GM18951 (cell line): ENCODE measurements around the gene SLAIN2.

Experiments
- POLR2A ChIP-seq: IDR thresholded peaks from 4 replicates; pipeline ENCODE4 v1.6.1; 2011; ENCODE audit warnings: mild to moderate bottlenecking; ENCODE audit not compliant: insufficient read length, insufficient read depth; ENCODE audit errors: extremely low read depth
- in situ Hi-C: fragments of 300-500 bp; cut with MboI; formaldehyde crosslinking; loops from one replicate; pipeline ENCODE4 v1.12.0; 2022; ENCODE audit warnings: low sequenced_read_pairs, mixed read lengths, inconsistent platforms; ENCODE audit not compliant: unreplicated experiment

Gene SLAIN2

DNA sequence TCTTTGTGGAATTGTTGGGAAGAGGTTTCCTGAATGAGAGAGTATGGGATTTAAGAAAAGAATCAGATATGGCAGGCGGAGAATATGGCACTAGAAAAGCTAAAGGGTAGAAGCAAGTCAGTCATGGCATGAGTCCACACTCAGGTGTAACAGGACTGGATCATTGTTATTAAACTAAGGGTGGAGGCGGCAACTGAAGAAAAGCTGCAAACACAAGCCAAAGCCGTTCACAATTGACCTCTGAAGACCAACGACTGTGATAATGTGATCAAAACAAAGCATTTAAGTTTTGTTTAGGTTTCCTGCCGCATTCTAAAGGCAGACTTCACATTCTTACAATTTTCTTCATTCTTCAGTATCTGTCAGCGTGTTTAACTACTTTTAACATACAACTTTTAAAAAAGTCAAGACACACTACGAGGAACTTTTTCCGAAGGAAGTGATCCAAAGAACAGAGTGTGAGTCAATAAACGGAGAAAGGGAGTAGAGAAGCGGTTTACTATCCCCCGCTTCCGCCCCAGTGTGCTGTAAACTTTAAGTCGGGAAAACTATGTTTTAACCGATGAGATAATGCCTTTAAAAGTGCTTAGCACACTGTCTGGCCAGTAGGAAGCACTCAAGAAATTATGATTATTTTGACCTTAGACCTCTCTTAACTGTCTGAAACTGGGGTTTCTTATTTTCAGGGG lies 909 bp upstream of the SLAIN2 start:
- in situ Hi-C loops: no loop called here
- no peak for TF ChIP-seq POLR2A

DNA sequence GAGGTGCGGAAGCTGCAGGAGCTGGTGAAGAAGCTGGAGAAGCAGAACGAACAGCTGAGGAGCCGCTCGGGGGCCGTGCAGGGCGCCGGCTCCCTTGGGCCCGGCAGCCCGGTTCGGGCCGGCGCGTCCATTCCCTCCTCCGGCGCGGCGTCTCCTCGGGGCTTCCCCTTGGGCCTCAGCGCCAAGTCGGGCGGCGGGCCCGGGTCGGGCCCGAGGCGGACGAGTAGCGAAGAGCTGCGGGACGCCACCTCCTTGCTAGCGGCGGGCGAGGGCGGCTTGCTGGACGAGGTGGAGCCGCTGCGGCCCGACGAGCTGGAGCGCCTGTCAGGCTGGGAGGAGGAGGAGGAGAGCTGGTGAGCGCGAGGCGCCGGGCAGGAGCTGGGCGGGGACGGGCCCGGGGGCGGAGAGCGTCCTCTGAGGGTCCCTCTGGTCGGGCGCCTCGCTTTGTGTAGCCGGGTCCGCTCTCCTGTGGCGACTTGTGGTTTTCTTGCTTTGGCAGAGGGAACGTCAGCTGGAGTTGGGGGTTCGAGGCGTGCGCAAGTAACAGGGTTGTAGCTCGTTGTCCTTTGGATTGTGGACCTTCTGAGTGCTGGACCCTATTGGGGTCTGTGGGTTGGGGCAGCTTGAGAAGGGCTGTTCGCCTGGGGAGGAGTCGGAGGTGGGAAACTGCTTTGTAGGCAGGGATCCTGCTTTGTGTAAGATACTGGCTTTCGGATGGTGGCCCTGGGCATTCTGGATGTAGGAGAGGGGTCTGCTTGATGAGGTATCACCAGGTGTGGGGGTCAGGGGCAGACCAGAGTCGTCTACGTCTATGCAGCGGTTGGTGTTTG lies 662 bp downstream of the SLAIN2 start:
- in situ Hi-C loops: no loop called here
- TF ChIP-seq POLR2A: no peak

DNA sequence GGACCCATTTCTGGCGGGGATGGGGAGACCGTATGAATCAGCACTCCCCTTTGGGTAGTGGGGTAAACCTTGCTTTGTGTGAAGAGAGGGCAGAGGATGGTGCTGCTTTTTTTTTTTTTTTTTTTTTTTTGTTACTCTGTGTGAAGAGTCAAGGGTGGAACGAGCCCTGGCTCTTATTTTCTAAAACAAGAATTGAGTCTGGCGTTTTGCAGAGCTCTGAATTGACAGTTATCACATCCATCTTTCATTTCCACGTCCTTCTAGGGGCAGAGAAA lies 1.2 kb downstream of the SLAIN2 start:
- in situ Hi-C loops: no loop called here
- no peak for TF ChIP-seq POLR2A

DNA sequence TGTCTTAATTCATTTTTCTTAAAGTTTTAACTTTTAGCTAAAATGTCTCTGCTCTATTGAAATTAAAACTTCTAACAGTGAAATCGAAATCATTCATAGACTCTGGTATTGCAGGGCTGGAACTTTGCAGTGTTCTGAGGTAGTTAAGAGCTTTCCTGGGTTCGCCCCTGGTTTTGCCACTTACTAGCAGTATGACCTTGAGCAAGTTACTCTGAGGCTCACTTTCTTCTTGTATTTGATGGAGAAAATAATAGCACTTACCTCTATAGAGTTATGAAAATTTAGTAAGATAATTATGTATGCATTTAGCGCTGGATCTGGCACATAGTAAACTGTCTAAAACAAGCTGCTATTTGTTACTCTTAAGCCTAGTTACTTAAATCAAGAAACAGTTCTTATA lies 1.7 kb downstream of the SLAIN2 start:
- TF ChIP-seq POLR2A: no peak
- in situ Hi-C loops: no loop called here

DNA sequence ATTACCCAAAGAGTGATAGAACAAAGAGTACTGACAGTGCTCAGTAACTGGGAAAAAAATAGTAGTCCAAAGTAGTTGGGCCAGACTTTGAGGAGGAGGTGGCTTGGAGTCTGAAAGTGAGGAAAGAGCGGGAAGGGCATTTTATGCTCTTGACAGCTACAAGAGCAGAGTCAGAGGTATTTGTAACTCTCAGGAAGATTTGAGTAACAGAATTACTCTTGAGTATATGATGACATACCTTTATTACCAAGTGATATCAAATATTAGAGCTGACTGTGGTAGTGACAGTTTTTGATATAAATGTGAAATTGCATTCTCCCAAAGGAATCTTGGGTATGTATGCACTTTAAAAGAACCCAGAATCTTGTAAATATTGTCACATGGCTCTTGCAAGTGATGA lies 2.2 kb downstream of the SLAIN2 start:
- TF ChIP-seq POLR2A: no peak
- in situ Hi-C loops: no loop called here

DNA sequence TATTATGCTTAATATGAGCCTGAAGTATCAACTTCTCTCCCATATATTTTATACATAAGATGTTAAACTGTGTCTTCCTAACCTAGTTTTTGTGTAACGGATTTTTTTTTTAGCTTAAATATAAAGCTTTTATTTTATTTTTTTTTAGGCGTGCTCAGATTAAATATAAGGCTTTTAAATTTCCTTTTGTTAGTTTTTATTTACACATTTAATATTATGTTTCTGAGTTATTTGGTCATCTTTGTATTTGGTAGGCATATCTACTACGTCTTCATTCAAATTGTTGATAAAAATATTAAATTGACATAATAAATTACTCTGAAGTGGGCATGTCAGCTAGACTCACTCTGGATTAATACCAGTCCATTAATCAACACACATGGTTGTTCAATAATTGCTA lies 4.2 kb downstream of the SLAIN2 start:
- TF ChIP-seq POLR2A: no peak
- in situ Hi-C loops: no loop called here

DNA sequence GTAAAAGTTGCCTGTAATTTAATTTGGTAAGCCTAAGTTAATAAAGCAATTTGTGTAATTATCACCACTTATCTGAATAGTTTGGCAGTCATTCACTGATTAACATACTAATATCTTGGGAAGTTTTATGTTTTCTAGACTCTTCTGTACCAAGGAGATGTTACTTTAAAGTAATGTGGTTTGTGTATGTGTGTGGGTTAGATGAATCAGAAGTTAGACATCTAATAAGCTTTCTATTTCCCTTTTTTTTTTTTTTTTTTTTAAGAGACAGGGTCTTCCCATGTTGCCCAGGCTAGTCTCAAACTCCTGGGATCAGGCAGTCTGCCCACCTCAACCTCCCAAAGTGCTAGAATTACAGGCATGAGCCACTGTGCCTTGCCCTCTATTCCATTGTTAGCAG lies 5.3 kb downstream of the SLAIN2 start:
- TF ChIP-seq POLR2A: no peak
- in situ Hi-C loops: no loop called here

DNA sequence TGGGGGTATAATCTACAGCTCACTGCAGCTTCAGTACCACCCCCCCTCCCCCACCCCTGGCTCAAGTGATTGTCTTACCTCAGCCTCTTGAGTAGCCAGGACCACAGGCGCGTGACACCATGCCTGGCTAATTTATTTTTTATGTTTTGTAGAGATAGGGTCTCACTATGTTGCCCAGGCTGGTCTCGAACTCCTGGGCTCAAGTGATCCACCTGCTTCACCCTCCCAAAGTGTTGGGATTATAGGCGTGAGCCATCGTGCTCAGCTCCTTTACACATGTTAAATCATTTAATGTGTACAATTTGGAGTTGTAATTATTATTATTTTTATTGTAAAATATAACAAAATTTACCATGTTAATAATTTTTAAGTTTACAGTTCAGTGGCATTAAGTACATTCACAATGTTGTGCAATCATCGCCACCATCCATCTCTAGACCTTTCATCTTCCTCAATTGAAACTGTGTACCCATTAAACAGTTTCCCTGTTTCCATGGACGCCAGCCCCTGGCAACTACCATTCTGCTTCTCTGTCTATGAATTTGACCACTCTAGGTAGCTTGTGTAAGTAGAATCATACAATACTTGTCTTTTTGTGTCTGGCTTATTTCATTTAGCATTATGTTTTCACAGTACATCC lies 6.1 kb downstream of the SLAIN2 start:
- in situ Hi-C loops: no loop called here
- TF ChIP-seq POLR2A: no peak

DNA sequence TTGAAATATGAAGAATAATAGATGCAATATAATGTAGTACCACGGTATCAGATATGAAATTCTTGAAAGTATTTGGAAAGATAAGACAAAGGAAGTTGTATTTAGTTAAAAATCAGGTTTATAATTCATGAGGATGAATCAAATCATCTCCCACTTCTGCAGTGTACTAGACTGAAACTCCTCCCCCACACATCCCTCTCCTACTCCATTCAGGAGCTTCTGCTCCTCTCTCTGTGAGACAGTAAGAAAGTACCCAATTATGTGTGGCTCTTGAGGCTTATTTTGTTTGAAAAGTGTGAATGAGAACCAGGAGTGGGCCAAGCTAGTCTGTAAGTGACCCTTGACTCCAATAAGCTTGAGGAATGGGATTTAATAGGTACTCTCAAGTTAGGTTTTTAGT lies 9.5 kb downstream of the SLAIN2 start:
- TF ChIP-seq POLR2A: no peak
- in situ Hi-C loops: no loop called here

DNA sequence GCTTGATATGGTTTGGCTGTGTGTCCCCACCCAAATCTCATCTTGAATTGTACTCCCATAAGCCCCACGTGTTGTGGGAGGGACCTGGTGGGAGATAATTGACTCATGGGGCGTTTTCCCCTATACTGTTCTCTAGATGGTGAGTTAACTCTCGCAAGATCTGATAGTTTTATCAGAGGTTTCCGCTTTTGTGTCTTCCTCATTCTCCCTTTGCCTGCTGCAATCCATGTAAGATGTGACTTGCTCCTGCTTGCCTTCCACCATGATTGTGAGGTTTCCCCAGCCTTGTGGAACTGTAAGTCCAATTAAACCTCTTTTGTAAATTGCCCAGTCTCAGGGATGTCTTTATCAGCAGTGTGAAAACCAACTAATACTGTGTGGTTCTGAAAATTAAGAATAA lies 11.5 kb downstream of the SLAIN2 start:
- TF ChIP-seq POLR2A: no peak

DNA sequence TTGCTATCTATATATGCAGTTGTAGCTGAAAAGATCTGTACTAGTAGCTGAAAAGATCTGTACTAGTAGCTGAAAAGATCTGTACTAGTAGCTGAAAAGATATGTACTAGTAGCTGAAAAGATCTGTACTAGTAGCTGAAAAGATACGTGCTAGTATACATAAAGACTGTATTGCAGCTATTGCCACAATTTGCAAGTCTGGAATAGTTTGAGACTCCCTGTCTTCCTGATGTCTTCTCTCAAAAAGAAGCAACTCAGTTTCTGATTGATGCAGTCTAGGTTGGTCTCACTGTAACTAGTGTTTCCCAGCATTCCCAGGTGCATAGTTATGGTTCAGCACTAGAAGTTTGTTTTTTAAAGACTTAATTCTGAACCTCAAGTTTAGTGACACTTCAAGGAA lies 15.0 kb downstream of the SLAIN2 start:
- no peak for TF ChIP-seq POLR2A
- in situ Hi-C loops: no loop called here

More for the DNA sequence above, 11.5 kb downstream of the SLAIN2 start:
- in situ Hi-C loops: no loop called here

DNA sequence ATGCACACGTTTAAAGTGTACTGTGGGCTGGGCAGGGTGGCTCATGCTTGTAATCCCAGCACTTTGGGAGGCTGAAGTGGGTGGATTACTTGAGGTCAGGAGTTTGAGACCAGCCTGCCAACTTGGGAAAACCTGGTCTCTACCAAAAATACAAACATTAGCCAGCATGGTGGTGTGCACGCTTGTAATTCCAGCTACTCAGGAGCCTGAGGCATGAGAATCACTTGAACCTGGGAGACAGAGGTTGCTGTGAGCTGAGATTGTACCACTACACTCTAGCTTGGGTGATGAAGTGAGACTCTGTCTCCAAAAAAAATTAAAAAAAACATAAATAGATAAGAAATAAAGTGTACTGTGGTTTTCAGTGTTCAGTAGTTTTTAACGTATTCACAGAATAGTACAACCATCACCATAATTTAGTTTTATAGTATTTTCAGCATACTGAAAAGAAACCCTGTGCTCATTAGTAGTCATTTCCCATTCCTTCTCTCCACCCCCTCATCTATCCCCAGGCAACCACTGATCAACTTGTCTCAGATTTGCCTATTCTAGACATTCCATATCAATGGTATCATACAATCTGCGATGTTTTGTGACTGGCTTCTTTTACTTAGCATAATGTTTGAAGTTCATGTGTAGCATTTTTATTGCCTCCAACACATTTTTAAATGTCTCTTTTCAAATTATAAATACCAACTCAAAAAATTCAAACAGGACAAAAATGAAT lies 19.1 kb downstream of the SLAIN2 start:
- no peak for TF ChIP-seq POLR2A
- in situ Hi-C loops: no loop called here

DNA sequence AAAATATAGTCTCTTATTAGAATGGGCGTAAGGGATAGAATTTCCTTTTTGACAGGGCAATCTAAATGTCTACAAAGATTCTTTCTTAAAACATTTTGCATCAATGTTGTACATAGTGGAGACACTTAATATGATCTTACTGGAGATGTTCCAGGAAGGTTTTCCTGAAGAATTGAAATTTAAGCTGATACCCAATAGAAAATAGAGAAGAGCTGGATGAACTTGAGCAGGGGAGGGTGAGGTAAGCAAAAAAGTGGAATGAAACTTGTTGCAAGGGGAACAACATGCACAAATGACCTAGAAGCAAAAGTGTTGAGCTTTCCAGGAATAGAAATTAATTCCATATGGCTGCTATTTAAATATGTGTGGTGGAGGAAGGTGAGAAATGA lies 19.7 kb downstream of the SLAIN2 start:
- in situ Hi-C loops: no loop called here
- TF ChIP-seq POLR2A: no peak

DNA sequence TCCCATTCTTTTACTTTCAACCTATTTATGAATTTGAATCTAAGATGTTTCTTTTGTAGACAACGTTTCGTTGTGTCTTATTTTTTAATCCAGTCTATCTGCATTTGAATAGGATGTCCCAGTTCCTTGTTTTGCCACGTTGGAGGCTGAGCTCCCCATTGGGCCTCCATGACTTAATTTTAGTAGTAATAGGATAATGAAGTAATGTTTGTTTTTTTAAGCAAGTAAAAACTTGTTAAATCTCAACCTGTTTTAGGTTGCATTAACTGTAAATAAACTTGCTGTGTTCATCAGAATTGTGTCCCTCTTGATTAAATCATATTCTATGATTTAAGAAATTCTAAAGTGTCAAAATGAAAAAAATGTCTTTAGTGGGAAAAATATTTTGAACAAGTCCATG lies 25.3 kb downstream of the SLAIN2 start:
- in situ Hi-C loops: no loop called here
- no peak for TF ChIP-seq POLR2A

DNA sequence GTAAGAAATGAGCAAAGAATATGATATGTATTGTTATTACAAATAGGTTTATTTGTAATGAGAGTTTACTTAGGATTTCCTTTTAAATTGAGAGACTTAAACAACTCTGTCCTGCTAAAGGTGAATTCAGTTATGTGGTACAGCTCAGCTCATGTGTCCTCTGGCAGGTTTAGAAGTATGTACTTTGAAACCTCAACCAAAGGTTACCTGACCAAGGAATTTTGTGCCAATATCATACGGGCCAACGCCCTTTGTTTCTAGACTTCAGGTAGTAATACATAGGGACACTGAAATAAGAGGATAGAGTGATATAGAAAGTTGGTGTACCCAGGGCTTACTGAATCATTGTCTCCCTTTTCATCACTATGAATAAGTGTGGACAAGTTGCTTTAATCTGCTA lies 25.7 kb downstream of the SLAIN2 start:
- no peak for TF ChIP-seq POLR2A
- in situ Hi-C loops: no loop called here
